ENCODE results near the gene ADD3. TPM values are rescaled to one million over a fixed set of nuclear protein-coding genes. Genes with fewer than 3 reads are reported as not detected.

Gene ADD3
- total RNA-seq, 1 experiment from 2014 or later = 86.7 TPM

GRCh38 chr10:110052916-110053315, 45.1 kb downstream of the ADD3 start (continued):
- TF ChIP-seq E2F5 (CRISPR knock-in tag; IDR thresholded peaks at IDR 0.05) (no peak), FOXP4 (CRISPR knock-in tag; IDR thresholded peaks at IDR 0.05) (no peak), E2F4 (CRISPR knock-in tag; IDR thresholded peaks at IDR 0.05; ENCODE audit: borderline replicate concordance, low read depth) (no peak)

- H3K36me3 Mint-ChIP-seq = no peaks in the 10 kb centered on the region
- H3K27ac Mint-ChIP-seq = no peak overlapping the region
- TF ChIP-seq ZNF317 (CRISPR knock-in tag; IDR thresholded peaks at IDR 0.05; ENCODE audit: borderline replicate concordance, low read depth) = no peak
- TF ChIP-seq CREM (CRISPR knock-in tag; IDR thresholded peaks at IDR 0.05) = no peak
- TF ChIP-seq EMX1 (CRISPR knock-in tag; IDR thresholded peaks at IDR 0.05) = no peak
- TF ChIP-seq PREB (CRISPR knock-in tag; IDR thresholded peaks at IDR 0.05; ENCODE audit: borderline replicate concordance) = no peak
- TF ChIP-seq ZNF671 (CRISPR knock-in tag; IDR thresholded peaks at IDR 0.05) = no peak
- no peak for TF ChIP-seq TEAD1 (CRISPR knock-in tag; IDR thresholded peaks at IDR 0.05)
- TF ChIP-seq E2F5 (CRISPR knock-in tag; IDR thresholded peaks at IDR 0.05) = no peak
- no peak for TF ChIP-seq ZNF263 (CRISPR knock-in tag; IDR thresholded peaks at IDR 0.05; ENCODE audit: low read depth)
- TF ChIP-seq NFATC4 (CRISPR knock-in tag; IDR thresholded peaks at IDR 0.05) = no peak
- no peak for TF ChIP-seq E2F4 (CRISPR knock-in tag; IDR thresholded peaks at IDR 0.05; ENCODE audit: borderline replicate concordance, low read depth)
- TF ChIP-seq MXD4 (CRISPR knock-in tag; IDR thresholded peaks at IDR 0.05; ENCODE audit: borderline replicate concordance) = no peak
- TF ChIP-seq TP53 (CRISPR knock-in tag; IDR thresholded peaks at IDR 0.05) = no peak
- no peak for TF ChIP-seq ZMAT4 (CRISPR knock-in tag; IDR thresholded peaks at IDR 0.05)
- no peak for TF ChIP-seq ATF2 (CRISPR knock-in tag; IDR thresholded peaks at IDR 0.05; ENCODE audit: borderline replicate concordance, low read depth)
- no peak for DNase-seq (ENCODE audit: low spot score)
- H3K4me1 Mint-ChIP-seq = peaks cover 20% of the 10 kb centered on the region
- no peak overlapping the region for H3K4me3 Mint-ChIP-seq
- no peaks in the 10 kb centered on the region for H3K27me3 Mint-ChIP-seq (ENCODE audit: low read depth)
- POLR2A ChIA-PET = no interaction called here
- CTCF ChIA-PET = interaction anchor here (1.3 to 2.3 kb wide), 4 partner anchors 11 to 173 kb away, joined by 3 to 13 read pairs (median 7); no protein-coding TSS in a partner anchor
- ATAC-seq = no peak
- H3K9me3 Mint-ChIP-seq = no peaks in the 10 kb centered on the region
Measured at GRCh38 chr10:110056822-110057221, 49.0 kb downstream of the ADD3 start.

Data from WTC11 (cell line).